HEK293 (cell line): Measurements from ENCODE around the gene RHCG.

Source experiments
- CTCF ChIA-PET: fragments of 350-600 bp; formaldehyde crosslinking; extraction: SDS; loops from one replicate; lab custom pipeline; 2021; ENCODE audit warnings: antibody characterized with exemption; lab: Yijun Ruan, JAX
- POLR2A ChIA-PET: fragments of 300-600 bp; formaldehyde crosslinking; extraction: SDS; loops from one replicate; lab custom pipeline; 2020; ENCODE audit warnings: antibody characterized with exemption, inconsistent platforms; lab: Yijun Ruan, JAX
- H3K27ac ChIP-seq: fragments of 200-500 bp; sonication (Bioruptor generic); 2 replicates; pipeline ENCODE4 v1.5.1; 2014; ENCODE audit warnings: low read depth, low read length, control low read depth, inconsistent platforms; ENCODE audit errors: extremely low read depth
- H3K36me3 ChIP-seq, 2 experiments: fragments of 200-500 bp in 1 of 2; sonication (Bioruptor generic) in 1 of 2; 1 replicate in 1 of 2; 2 replicates in 1 of 2; pipeline ENCODE4 v1.5.1; 2014 to 2017; ENCODE audit warnings: inconsistent platforms in 2 of 2, low read length in 2 of 2; ENCODE audit not compliant: control insufficient read depth in 2 of 2, insufficient read depth in 1 of 2
- H3K4me1 ChIP-seq: fragments of 200-500 bp; sonication (Bioruptor generic); 2 replicates; pipeline ENCODE4 v1.5.1; 2014; ENCODE audit warnings: mild to moderate bottlenecking, low read length, inconsistent platforms; ENCODE audit not compliant: control insufficient read depth, insufficient read depth
- H3K4me3 ChIP-seq: 2 replicates; pipeline ENCODE4 v1.5.1; 2011; ENCODE audit warnings: low read depth, mild to moderate bottlenecking, control low read depth, low read length, moderate library complexity
- H3K9me3 ChIP-seq: fragments of 200-500 bp; sonication (Bioruptor generic); 2 replicates; pipeline ENCODE4 v1.5.1; 2014; ENCODE audit warnings: low read depth, low read length, inconsistent platforms; ENCODE audit not compliant: control insufficient read depth, insufficient read depth
- GLIS1 ChIP-seq: fragments of 450-650 bp; formaldehyde crosslinking; IDR thresholded peaks from 2 replicates; pipeline ENCODE4 v1.5.1; 2016; ENCODE audit warnings: missing biosample characterization, missing genetic modification characterization
- KLF7 ChIP-seq: fragments of 450-650 bp; formaldehyde crosslinking; IDR thresholded peaks from 2 replicates; pipeline ENCODE4 v1.5.1; 2016; ENCODE audit warnings: missing biosample characterization, missing genetic modification characterization, borderline replicate concordance
- MYNN ChIP-seq: fragments of 450-650 bp; formaldehyde crosslinking; IDR thresholded peaks from 2 replicates; pipeline ENCODE4 v1.5.1; 2016; ENCODE audit warnings: missing biosample characterization, missing genetic modification characterization, borderline replicate concordance
- PRDM10 ChIP-seq: fragments of 450-650 bp; formaldehyde crosslinking; IDR thresholded peaks from 2 replicates; pipeline ENCODE4 v1.5.1; 2016; ENCODE audit warnings: missing biosample characterization, missing genetic modification characterization
- ZNF138 ChIP-seq: fragments of 450-650 bp; formaldehyde crosslinking; IDR thresholded peaks from 2 replicates; pipeline ENCODE4 v1.5.1; 2016; ENCODE audit warnings: missing biosample characterization, missing genetic modification characterization, borderline replicate concordance
- ZNF18 ChIP-seq: fragments of 450-650 bp; formaldehyde crosslinking; IDR thresholded peaks from 2 replicates; pipeline ENCODE4 v1.5.1; 2016; ENCODE audit warnings: missing biosample characterization, missing genetic modification characterization
- ZNF266 ChIP-seq: fragments of 450-650 bp; formaldehyde crosslinking; IDR thresholded peaks from 2 replicates; pipeline ENCODE4 v1.5.1; 2016; ENCODE audit warnings: missing biosample characterization, missing genetic modification characterization, low read depth
- ZNF335 ChIP-seq: fragments of 450-650 bp; formaldehyde crosslinking; conservative IDR thresholded peaks from 2 replicates; pipeline ENCODE4 v1.5.1; 2016; ENCODE audit warnings: missing biosample characterization, missing genetic modification characterization
- ZNF423 ChIP-seq: fragments of 450-650 bp; formaldehyde crosslinking; IDR thresholded peaks from 2 replicates; pipeline ENCODE4 v1.5.1; 2016; ENCODE audit warnings: missing biosample characterization, missing genetic modification characterization
- ZNF426 ChIP-seq: fragments of 450-650 bp; formaldehyde crosslinking; IDR thresholded peaks from 2 replicates; pipeline ENCODE4 v1.5.1; 2017; ENCODE audit warnings: missing biosample characterization, missing genetic modification characterization, mild to moderate bottlenecking, inconsistent platforms, moderate library complexity
- ZNF449 ChIP-seq: fragments of 450-650 bp; formaldehyde crosslinking; IDR thresholded peaks from 2 replicates; pipeline ENCODE4 v1.5.1; 2017; ENCODE audit warnings: missing biosample characterization, mild to moderate bottlenecking, missing genetic modification characterization, moderate library complexity
- ZNF600 ChIP-seq: fragments of 450-650 bp; formaldehyde crosslinking; IDR thresholded peaks from 2 replicates; pipeline ENCODE4 v1.5.1; 2016; ENCODE audit warnings: missing biosample characterization, missing genetic modification characterization
- ZNF776 ChIP-seq: fragments of 450-650 bp; formaldehyde crosslinking; IDR thresholded peaks from 2 replicates; pipeline ENCODE4 v1.5.0; 2017; ENCODE audit warnings: missing biosample characterization, missing genetic modification characterization, borderline replicate concordance
- ZNF843 ChIP-seq: fragments of 450-650 bp; formaldehyde crosslinking; IDR thresholded peaks from 2 replicates; pipeline ENCODE4 v1.5.1; 2016; ENCODE audit warnings: missing biosample characterization, missing genetic modification characterization
- ZSCAN4 ChIP-seq: fragments of 450-650 bp; formaldehyde crosslinking; IDR thresholded peaks from 2 replicates; pipeline ENCODE4 v1.5.1; 2017; ENCODE audit warnings: missing biosample characterization, missing genetic modification characterization

Gene RHCG

GRCh38 chr15:89452330-89452836 lies 44.0 kb downstream of the RHCG start:
- Histone ChIP-seq H3K27ac (no peak overlapping the region), H3K4me3 (no peak overlapping the region), H3K9me3 (no peaks in the 10 kb centered on the region), H3K36me3 (no peaks in the 10 kb centered on the region), H3K4me1 (peaks cover 9% of the 10 kb centered on the region)
- TF ChIP-seq ZNF335 (tag by site-specific recombination): peak; percentile 58
- TF ChIP-seq ZNF449: peak; percentile 31; the same call in 1 of the 2 replicates
- TF ChIP-seq ZNF138 (tag by site-specific recombination): no peak
- peak; percentile 60; the same call in 1 of the 2 replicates for TF ChIP-seq ZNF600 (tag by site-specific recombination)
- no peak for TF ChIP-seq KLF7 (tag by site-specific recombination)
- CTCF ChIA-PET: interaction anchor here (0.6 to 4.7 kb wide), 6 partner anchors 9 to 1815 kb away, joined by 3 to 62 read pairs (median 3); no protein-coding TSS in a partner anchor
- POLR2A ChIA-PET: no interaction called here

GRCh38 chr15:89451846-89452245 lies 44.5 kb downstream of the RHCG start:
- TF ChIP-seq ZNF423 (tag by site-specific recombination) (no peak), ZNF266 (tag by site-specific recombination) (no peak), ZNF18 (tag by site-specific recombination) (no peak), ZNF776 (tag by site-specific recombination) (no peak), ZNF426 (tag by site-specific recombination) (no peak), PRDM10 (tag by site-specific recombination) (no peak), ZNF843 (tag by site-specific recombination) (no peak), ZSCAN4 (tag by site-specific recombination) (0 out of 2 replicates have a peak, but pooled peaks have one; percentile 1), MYNN (tag by site-specific recombination) (no peak), ZNF449 (no peak), GLIS1 (peak; percentile 79)
- CTCF ChIA-PET: interaction anchor here (0.6 to 4.7 kb wide), 4 partner anchors 8 to 1815 kb away, joined by 3 to 62 read pairs (median 6); no protein-coding TSS in a partner anchor

More at GRCh38 chr15:89451846-89452245, 44.5 kb downstream of the RHCG start:
- Histone ChIP-seq H3K4me1 (peaks cover 9% of the 10 kb centered on the region), H3K9me3 (no peaks in the 10 kb centered on the region), H3K36me3 (no peaks in the 10 kb centered on the region), H3K4me3 (no peak overlapping the region), H3K27ac (no peak overlapping the region)
- POLR2A ChIA-PET: no interaction called here
